DOHH2 (cell line): ENCODE results near the gene BCAS1.
A peak's percentile ranks its signal among the peaks of the same experiment; 100 is the strongest.

ENCODE experiments used
- H3F3A ChIP-seq: fragments of 200-600 bp; sonication (generic), shearing (Covaris generic); 2 replicates; pipeline ENCODE4 v1.6.0; 2016; ENCODE audit warnings: antibody characterized with exemption, mild to moderate bottlenecking; ENCODE audit not compliant: control insufficient read depth, insufficient read depth
- H3K27ac ChIP-seq: fragments of 200-600 bp; sonication (generic); 2 replicates; pipeline ENCODE4 v1.5.1; 2014; ENCODE audit warnings: low read depth, mild to moderate bottlenecking, low read length, moderate library complexity
- H3K27me3 ChIP-seq: fragments of 200-600 bp; sonication (generic); 2 replicates; pipeline ENCODE4 v1.6.1; 2014; ENCODE audit warnings: mild to moderate bottlenecking, low read length, mixed read lengths; ENCODE audit not compliant: control insufficient read depth
- H3K36me3 ChIP-seq: fragments of 200-600 bp; sonication (generic); 2 replicates; pipeline ENCODE4 v1.6.1; 2014; ENCODE audit warnings: mild to moderate bottlenecking, low read length, moderate library complexity, mixed read lengths; ENCODE audit not compliant: control insufficient read depth
- H3K4me1 ChIP-seq: fragments of 200-600 bp; sonication (generic); 2 replicates; pipeline ENCODE4 v1.6.1; 2014; ENCODE audit warnings: mild to moderate bottlenecking, low read length, mixed read lengths; ENCODE audit not compliant: control insufficient read depth
- H3K4me2 ChIP-seq: fragments of 200-600 bp; sonication (generic); 2 replicates; pipeline ENCODE4 v1.6.0; 2014; ENCODE audit warnings: mild to moderate bottlenecking, low read length, moderate library complexity
- H3K4me3 ChIP-seq: fragments of 200-600 bp; sonication (generic); 2 replicates; pipeline ENCODE4 v1.5.1; 2014; ENCODE audit warnings: mild to moderate bottlenecking, low read length, mixed read lengths
- H3K79me2 ChIP-seq: fragments of 200-600 bp; sonication (generic); 2 replicates; pipeline ENCODE4 v1.6.1; 2014; ENCODE audit warnings: mild to moderate bottlenecking, low read length, mixed read lengths; ENCODE audit not compliant: control insufficient read depth
- H3K9me2 ChIP-seq: fragments of 200-600 bp; sonication (generic); replicated peaks from 2 replicates; pipeline ENCODE4 v1.6.1; 2014; ENCODE audit warnings: mild to moderate bottlenecking, low read length, mixed read lengths; ENCODE audit not compliant: control insufficient read depth
- H3K9me3 ChIP-seq: fragments of 200-600 bp; sonication (generic); 2 replicates; pipeline ENCODE4 v1.6.1; 2014; ENCODE audit warnings: antibody characterized with exemption, low read length, mixed read lengths; ENCODE audit not compliant: control insufficient read depth, insufficient read depth
- H4K20me1 ChIP-seq: fragments of 200-600 bp; sonication (generic); 2 replicates; pipeline ENCODE4 v1.6.0; 2014; ENCODE audit warnings: low read depth, mild to moderate bottlenecking, antibody characterized with exemption, low read length, moderate library complexity; ENCODE audit not compliant: control insufficient read depth, insufficient read depth
- CTCF ChIP-seq: fragments of 200-600 bp; sonication (generic); IDR thresholded peaks from one replicate; pipeline ENCODE4 v1.5.1; 2014; ENCODE audit warnings: antibody characterized with exemption, mild to moderate bottlenecking, low read depth, low read length; ENCODE audit not compliant: poor library complexity, severe bottlenecking
- EZH2phosphoT487 ChIP-seq: fragments of 200-600 bp; sonication (generic); IDR thresholded peaks from 2 replicates; pipeline ENCODE4 v1.6.1; 2017; ENCODE audit warnings: borderline replicate concordance, mild to moderate bottlenecking, antibody characterized with exemption, low read length, moderate library complexity, mixed read lengths

BCAS1 gene

GRCh38 chr20:53899351-53900167 is 170.8 kb downstream of the BCAS1 start:
- H3K79me2 ChIP-seq = no peaks in the 10 kb centered on the region
- H3K4me1 ChIP-seq = peaks cover 61% of the 10 kb centered on the region
- H3K9me3 ChIP-seq = no peaks in the 10 kb centered on the region
- H3F3A ChIP-seq = peaks cover 17% of the 10 kb centered on the region
- peak overlapping the region; percentile 69 for H3K27ac ChIP-seq
- no peaks in the 10 kb centered on the region for H3K36me3 ChIP-seq
- peak overlapping the region; percentile 50 for H3K4me3 ChIP-seq
- H4K20me1 ChIP-seq = no peaks in the 10 kb centered on the region
- no peaks in the 10 kb centered on the region for H3K27me3 ChIP-seq
- peak overlapping the region; percentile 67 for H3K4me2 ChIP-seq
- no peaks in the 10 kb centered on the region for H3K9me2 ChIP-seq
- no peak for TF ChIP-seq CTCF
- no peak for TF ChIP-seq EZH2phosphoT487

GRCh38 chr20:53898556-53898931 is 171.8 kb downstream of the BCAS1 start:
- Histone ChIP-seq H3K79me2 (no peaks in the 10 kb centered on the region), H3K4me2 (peak overlapping the region; percentile 67), H3K27me3 (no peaks in the 10 kb centered on the region), H3K9me2 (no peaks in the 10 kb centered on the region), H3K36me3 (no peaks in the 10 kb centered on the region), H3K27ac (peak overlapping the region; percentile 69), H3K4me1 (peaks cover 69% of the 10 kb centered on the region), H4K20me1 (no peaks in the 10 kb centered on the region), H3K4me3 (no peak overlapping the region; the same call in 1 of the 2 replicates), H3K9me3 (no peaks in the 10 kb centered on the region), H3F3A (peaks cover 26% of the 10 kb centered on the region)
- TF ChIP-seq EZH2phosphoT487 = no peak

GRCh38 chr20:53897884-53898555 is 172.4 kb downstream of the BCAS1 start:
- Histone ChIP-seq H3K4me1 (peaks cover 72% of the 10 kb centered on the region), H3K27ac (no peak overlapping the region), H3K36me3 (no peaks in the 10 kb centered on the region), H4K20me1 (no peaks in the 10 kb centered on the region), H3F3A (peaks cover 31% of the 10 kb centered on the region), H3K27me3 (no peaks in the 10 kb centered on the region), H3K4me3 (no peak overlapping the region), H3K9me3 (no peaks in the 10 kb centered on the region), H3K79me2 (no peaks in the 10 kb centered on the region), H3K9me2 (no peaks in the 10 kb centered on the region), H3K4me2 (no peak overlapping the region)
- TF ChIP-seq EZH2phosphoT487 (no peak), CTCF (no peak)

- Histone ChIP-seq H3K9me3 (no peaks in the 10 kb centered on the region), H3K9me2 (no peaks in the 10 kb centered on the region), H3K4me2 (no peak overlapping the region), H3K4me3 (no peak overlapping the region), H3K79me2 (no peaks in the 10 kb centered on the region), H3F3A (peaks cover 38% of the 10 kb centered on the region), H4K20me1 (no peaks in the 10 kb centered on the region), H3K27me3 (no peaks in the 10 kb centered on the region), H3K36me3 (no peaks in the 10 kb centered on the region), H3K27ac (no peak overlapping the region), H3K4me1 (peaks cover 84% of the 10 kb centered on the region)
- TF ChIP-seq EZH2phosphoT487 (no peak), CTCF (no peak)
Observed at GRCh38 chr20:53896647-53897046, 173.7 kb downstream of the BCAS1 start.
